ENCODE results near the gene LSM7.

The LSM7 gene

DNA sequence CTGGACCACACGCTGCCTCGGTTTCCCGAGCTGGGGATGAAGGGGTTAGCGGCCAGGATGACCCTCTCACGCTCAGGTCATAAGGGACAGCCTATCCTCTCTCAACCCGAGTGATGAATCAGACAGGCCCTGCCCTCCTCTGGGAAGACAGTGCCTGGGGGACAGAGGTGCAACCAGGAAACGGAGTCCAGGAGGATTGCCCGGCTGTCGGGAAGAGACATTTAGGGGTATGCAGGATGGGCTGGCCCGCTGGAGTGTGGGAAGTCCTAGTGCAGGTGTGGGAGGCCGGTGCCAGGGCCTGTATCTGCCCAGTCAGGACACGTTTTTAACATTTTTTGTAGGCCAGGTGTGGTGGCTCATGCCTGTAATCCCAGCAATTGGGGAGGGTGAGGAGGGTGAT lies 8.3 kb downstream of the LSM7 start:
- DNase-seq = no peak

GRCh38 chr19:2319551-2319950 lies 8.8 kb downstream of the LSM7 start:
- no peak for DNase-seq

- DNase-seq = no peak
Measured at GRCh38 chr19:2318923-2319322, 9.5 kb downstream of the LSM7 start.

DNA sequence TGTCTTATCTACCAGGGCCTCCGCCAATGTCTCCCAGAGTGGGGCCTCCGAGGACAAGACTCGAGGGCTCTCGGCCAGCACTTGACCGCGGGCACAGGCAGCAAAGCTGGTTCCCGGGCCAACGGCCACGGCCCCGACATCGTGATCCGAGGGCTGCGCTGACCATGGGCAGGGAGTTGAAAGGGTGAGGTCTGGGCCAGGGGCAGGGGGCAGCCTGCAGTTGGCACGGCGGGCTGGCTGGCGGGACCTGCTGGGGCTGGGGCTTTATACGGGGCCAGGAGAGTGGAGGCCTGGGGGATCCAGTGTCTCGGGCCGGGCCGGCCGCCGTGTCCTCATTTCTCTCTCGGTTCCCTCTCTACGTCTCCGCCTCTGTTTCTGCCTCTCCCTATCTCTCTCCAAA lies 10.6 kb downstream of the LSM7 start:
- no peak for DNase-seq

DNA sequence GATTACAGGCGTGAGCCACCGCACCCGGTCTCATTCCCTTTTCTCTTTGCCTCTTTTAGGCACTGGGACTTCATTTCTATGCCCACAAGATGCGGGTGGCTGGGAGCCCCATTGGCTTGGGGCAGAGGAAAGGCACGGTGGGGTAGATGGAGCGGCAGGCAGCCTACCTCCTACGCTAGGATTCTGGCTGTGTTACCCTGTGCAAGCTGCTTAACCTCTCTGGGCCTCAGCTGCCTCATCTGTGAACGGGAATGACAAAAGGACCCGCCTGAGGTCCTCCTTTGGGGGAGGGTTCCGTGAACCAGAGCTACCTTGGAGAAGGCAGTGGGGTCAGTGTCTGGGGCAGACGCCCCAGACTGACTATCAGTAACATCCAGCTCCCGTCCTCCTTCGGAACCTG lies 11.1 kb downstream of the LSM7 start:
- DNase-seq = no peak

GRCh38 chr19:2315818-2316353 lies 12.5 kb downstream of the LSM7 start:
- no peak for DNase-seq

GRCh38 chr19:2315121-2315817 lies 13.1 kb downstream of the LSM7 start:
- DNase-seq = no peak

- DNase-seq = no peak
Measured at GRCh38 chr19:2312820-2313501, 15.4 kb downstream of the LSM7 start.

DNA sequence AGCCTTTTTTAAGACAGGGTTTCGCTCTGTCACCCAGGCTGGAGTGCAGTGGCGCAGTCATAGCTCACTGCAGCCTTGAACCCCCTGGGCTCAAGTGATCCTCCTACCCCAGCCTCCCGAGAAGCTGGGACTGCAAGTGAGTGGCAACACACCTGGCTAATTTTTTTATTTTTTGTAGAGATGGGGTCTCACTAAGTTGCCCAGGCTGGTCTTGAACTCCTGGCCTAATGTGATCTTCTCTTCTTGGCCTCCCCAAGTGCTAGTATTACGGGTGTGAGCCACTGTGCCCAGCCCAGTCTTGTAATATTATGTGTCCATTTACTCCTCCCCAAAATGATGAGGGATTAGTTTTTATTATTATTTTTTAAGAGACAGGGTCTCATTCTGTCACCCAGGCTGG lies 17.3 kb downstream of the LSM7 start:
- DNase-seq = no peak

- DNase-seq = no peak
Measured at GRCh38 chr19:2309734-2310362, 18.5 kb downstream of the LSM7 start.

DNA sequence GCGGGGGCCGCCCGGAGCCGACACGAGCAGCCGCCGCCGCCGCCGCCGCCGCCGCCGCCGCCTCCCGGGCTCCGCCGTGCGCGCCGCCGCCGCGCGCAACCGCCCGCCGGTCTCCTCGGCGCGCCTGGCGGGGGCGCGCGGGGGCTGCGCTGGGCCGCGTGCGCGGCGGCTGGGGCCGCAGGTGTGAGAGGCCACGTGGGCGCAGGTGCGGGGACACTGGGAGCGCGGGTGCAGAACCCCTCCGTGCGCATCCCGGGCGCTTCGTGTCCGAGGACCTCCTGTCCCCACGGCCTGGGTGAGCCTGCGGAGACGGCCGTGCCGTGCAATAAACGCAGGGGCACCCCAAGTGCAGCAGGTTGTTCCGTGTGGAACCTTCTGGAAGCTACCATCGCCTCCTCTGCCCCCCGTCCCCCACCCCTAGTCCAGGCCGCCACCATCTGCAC lies 20.3 kb downstream of the LSM7 start, which contains the start of gene LINGO3:
LINGO3 (minus strand) TSS at position 41 of the 443 bp plus-strand sequence. CDS start 16,378 bp downstream, outside the sequence.
- no peak for DNase-seq

DNA sequence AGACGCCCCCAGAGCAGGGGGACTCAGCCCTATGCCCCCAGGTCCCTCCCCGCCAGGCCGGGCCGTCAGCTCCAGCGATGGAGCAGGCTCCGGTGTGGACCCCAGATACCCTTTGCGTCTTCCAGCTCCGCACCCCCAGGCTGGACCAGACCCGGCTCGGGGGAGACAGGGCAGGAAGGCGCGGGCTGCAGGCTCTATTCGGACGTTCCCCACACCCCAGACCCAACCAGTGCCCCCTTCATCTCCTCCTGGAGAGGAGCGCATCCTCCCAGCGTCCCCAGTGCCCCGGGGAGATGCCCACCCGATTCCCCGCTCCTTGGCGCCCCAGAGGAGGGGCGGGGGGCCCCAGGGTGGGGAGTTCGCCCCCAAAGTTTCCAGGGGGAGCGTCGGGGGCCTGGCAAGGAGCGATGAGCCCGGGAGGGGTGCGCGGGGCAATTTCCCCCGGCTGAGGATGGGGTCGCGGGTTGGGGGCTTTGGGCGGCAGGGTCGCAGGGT lies 20.8 kb downstream of the LSM7 start:
- DNase-seq = no peak

DNA sequence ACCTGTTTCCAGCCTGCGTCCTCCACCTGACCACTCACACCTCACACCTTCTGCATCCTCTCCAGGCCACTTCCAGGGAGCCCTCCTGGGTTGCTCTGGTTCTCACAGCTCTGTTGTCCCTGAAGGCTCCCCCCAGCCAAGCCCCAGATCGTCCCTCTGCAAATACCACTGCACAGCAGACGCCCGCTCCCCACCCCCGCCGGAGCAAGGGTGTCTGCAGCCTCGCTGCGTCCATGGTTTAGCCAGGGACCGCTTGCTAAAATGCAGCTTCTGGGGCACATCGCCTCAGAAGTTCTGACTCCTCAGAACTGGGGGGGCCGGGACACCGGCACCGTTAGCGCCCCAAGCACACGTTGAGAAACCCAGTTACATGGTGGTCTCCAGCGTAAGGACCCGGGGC lies 21.4 kb downstream of the LSM7 start:
- no peak for DNase-seq

- no peak for DNase-seq
Measured at GRCh38 chr19:2306281-2306806, 22.0 kb downstream of the LSM7 start.

DNA sequence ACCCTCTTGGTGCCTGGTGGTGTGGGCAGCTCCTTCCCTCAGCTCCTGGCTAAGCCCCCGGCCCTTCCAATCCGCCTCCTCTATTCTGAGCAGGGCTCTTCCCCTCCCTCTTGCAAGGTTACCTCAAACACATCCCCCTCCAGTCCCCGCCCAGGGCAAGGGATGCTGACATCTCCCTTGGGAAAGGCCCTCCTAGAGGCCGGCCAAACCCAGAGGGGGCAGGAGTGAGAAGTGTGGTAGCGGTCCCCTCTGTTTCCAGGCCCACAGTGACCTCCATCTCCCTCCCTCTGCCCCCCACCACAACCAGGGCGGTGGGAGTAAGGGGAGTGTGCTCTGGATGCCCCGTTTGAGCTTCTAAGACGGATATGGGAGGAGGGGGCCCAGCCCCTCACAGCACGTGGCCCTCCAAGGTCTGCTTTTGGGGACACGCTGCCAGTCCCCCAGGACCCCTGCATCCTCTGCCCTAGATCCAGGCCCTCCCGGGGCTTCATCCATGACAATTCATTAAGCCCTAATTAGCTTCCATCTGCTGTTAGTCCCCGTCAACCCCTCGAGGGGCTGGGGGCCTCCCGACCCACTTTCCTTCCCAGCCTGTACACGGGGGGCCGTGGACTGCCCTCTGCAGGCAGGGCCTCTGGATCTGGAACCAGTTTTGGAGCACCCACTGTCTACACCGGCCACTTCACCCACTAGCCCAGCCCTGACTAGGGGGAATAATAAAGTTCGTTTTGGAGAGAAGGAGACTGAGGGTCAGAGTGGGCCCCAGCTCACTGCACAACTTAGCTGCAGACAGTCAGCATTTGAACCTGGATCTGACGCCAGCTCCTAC lies 22.7 kb downstream of the LSM7 start:
- DNase-seq = no peak

- no peak for DNase-seq
Measured at GRCh38 chr19:2303211-2303798, 25.1 kb downstream of the LSM7 start.

DNA sequence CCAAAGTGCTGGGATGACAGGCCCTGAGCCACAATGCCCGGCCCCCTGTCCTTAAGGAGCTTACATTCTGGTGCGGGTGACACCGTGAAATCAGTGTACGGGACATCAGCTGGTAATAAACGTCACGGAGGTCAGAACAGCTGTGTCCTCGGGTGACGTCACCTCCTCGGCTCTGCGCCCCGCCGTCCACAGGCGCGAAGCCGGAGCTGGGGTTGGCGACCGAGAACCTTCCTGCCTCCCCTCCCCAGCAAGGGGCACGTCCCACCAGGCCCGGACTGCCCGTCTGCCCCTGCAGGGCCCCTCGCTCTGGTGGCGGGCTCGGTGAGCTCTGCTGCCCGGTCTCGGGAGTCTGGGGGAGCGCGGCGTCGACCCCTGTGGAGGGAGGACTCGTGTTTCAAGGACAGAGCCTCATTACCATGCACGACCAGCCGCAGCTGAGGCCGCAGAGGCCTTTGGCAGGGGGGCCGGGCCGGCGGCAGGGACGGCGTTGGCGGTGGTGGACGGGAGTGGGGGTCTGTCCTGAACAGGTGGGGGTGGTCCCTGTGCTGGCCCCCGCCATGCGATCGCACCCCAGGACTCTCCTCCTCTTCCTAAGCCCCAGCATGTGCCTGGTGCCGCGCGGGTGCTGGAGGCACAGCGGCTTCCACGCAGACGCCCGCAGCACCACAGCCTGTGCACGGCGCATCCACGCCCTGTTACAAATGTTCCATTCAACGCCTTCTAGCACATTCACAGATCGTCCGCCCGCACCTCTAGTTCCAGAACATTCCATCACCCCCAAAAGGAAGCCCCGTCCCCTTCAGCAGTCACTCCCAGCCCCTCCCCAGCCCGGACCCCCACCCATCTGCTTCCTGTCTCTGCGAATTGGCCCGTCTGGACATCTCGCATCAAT lies 25.8 kb downstream of the LSM7 start:
- DNase-seq = no peak

- no peak for DNase-seq
Measured at GRCh38 chr19:2300533-2300932, 27.9 kb downstream of the LSM7 start.

- DNase-seq = no peak
Measured at GRCh38 chr19:2296141-2296540, 32.2 kb downstream of the LSM7 start.

GRCh38 chr19:2294687-2295335 lies 33.6 kb downstream of the LSM7 start:
- DNase-seq = no peak

Data from stimulated activated naive CD4-positive, alpha-beta T cell treated with Interleukin-2 at 50 U/mL for 16 hours (primary cell).